ENCODE results near the gene MOCS3. TPM values are rescaled to one million over a fixed set of nuclear protein-coding genes. Genes with fewer than 3 reads are reported as not detected.

Gene MOCS3
- total RNA-seq, 2 donors from 2014 or later = 6.6 to 7.9 TPM

- DNase-seq (ENCODE audit: low spot score) = no peak
- Histone ChIP-seq H3K4me1 (replicated peaks) (no peaks in the 10 kb centered on the region), H3K27ac (no peak overlapping the region), H3K9me3 (no peaks in the 10 kb centered on the region), H3K4me3 (no peak overlapping the region), H3K36me3 (no peaks in the 10 kb centered on the region), H3K27me3 (replicated peaks; ENCODE audit: insufficient read depth) (no peaks in the 10 kb centered on the region)
- intact Hi-C loops (cut with DNase I) = no loop called here
- no peak for TF ChIP-seq POLR2AphosphoS5 (IDR thresholded peaks at IDR 0.05)
- no peak for TF ChIP-seq POLR2A (IDR thresholded peaks at IDR 0.05)
- no peak for TF ChIP-seq CTCF (IDR thresholded peaks at IDR 0.05)
- 58% methylated on average over 2 of the region's 2 CpGs for WGBS
Observed at GRCh38 chr20:50913690-50914375, 44.8 kb upstream of the MOCS3 start.

GRCh38 chr20:50915424-50915823, 43.2 kb upstream of the MOCS3 start:
- TF ChIP-seq POLR2A (IDR thresholded peaks at IDR 0.05) (no peak), POLR2AphosphoS5 (IDR thresholded peaks at IDR 0.05) (no peak), CTCF (IDR thresholded peaks at IDR 0.05) (no peak)
- Histone ChIP-seq H3K27ac (no peak overlapping the region), H3K36me3 (no peaks in the 10 kb centered on the region), H3K9me3 (no peaks in the 10 kb centered on the region), H3K4me1 (replicated peaks) (no peaks in the 10 kb centered on the region), H3K4me3 (no peak overlapping the region), H3K27me3 (replicated peaks; ENCODE audit: insufficient read depth) (no peaks in the 10 kb centered on the region)
- intact Hi-C loops (cut with DNase I) = no loop called here
- WGBS = 24% methylated on average over 3 of the region's 3 CpGs
- no peak for DNase-seq (ENCODE audit: low spot score)

GRCh38 chr20:50916257-50916656, 42.4 kb upstream of the MOCS3 start:
- no peaks in the 10 kb centered on the region for H3K27me3 ChIP-seq (replicated peaks; ENCODE audit: insufficient read depth)

GRCh38 chr20:50916934-50917333, 41.7 kb upstream of the MOCS3 start:
- Histone ChIP-seq H3K4me3 (no peak overlapping the region), H3K27ac (peak overlapping the region in 1 of 2 donors; percentile 3), H3K27me3 (replicated peaks; ENCODE audit: insufficient read depth) (no peaks in the 10 kb centered on the region), H3K9me3 (no peaks in the 10 kb centered on the region), H3K4me1 (replicated peaks) (no peaks in the 10 kb centered on the region), H3K36me3 (no peaks in the 10 kb centered on the region)
- intact Hi-C loops (cut with DNase I) = no loop called here
- TF ChIP-seq CTCF (IDR thresholded peaks at IDR 0.05) (no peak), POLR2AphosphoS5 (IDR thresholded peaks at IDR 0.05) (no peak), POLR2A (IDR thresholded peaks at IDR 0.05) (no peak)
- DNase-seq (ENCODE audit: low spot score) = no peak
- WGBS = 55% methylated on average over 3 of the region's 3 CpGs

More at GRCh38 chr20:50916257-50916656, 42.4 kb upstream of the MOCS3 start:
- Histone ChIP-seq H3K27ac (peak overlapping the region in 1 of 2 donors; percentile 3), H3K9me3 (no peaks in the 10 kb centered on the region), H3K4me3 (no peak overlapping the region), H3K36me3 (no peaks in the 10 kb centered on the region), H3K4me1 (replicated peaks) (no peaks in the 10 kb centered on the region)
- TF ChIP-seq POLR2AphosphoS5 (IDR thresholded peaks at IDR 0.05) = peak; percentile 36
- TF ChIP-seq POLR2A (IDR thresholded peaks at IDR 0.05) = no peak
- TF ChIP-seq CTCF (IDR thresholded peaks at IDR 0.05) = no peak
- 28% methylated on average over 5 of the region's 5 CpGs for WGBS
- intact Hi-C loops (cut with DNase I) = no loop called here
- peak; percentile 24 for DNase-seq (ENCODE audit: low spot score)

GRCh38 chr20:50918403-50918802, 40.2 kb upstream of the MOCS3 start:
- no peak overlapping the region for H3K27ac ChIP-seq
- H3K27me3 ChIP-seq (replicated peaks; ENCODE audit: insufficient read depth) = no peaks in the 10 kb centered on the region
- 36% methylated on average over 3 of the region's 3 CpGs for WGBS
- no peak for DNase-seq (ENCODE audit: low spot score)
- no peaks in the 10 kb centered on the region for H3K4me1 ChIP-seq (replicated peaks)
- H3K4me3 ChIP-seq = no peak overlapping the region
- intact Hi-C loops (cut with DNase I) = no loop called here
- H3K36me3 ChIP-seq = no peaks in the 10 kb centered on the region
- TF ChIP-seq POLR2AphosphoS5 (IDR thresholded peaks at IDR 0.05) (no peak), CTCF (IDR thresholded peaks at IDR 0.05) (no peak), POLR2A (IDR thresholded peaks at IDR 0.05) (no peak)
- H3K9me3 ChIP-seq = no peaks in the 10 kb centered on the region
